ENCODE measurements around the gene AHCYL2.
"Not testable (repeated sequence)": the region's sequence is repeated elsewhere in the genome, so short reads cannot be mapped to it uniquely, and the experiment has no call there.

Gene AHCYL2

GRCh38 chr7:129347330-129347729 is 122.5 kb downstream of the AHCYL2 start:
- DNase-seq, result no peak

GRCh38 chr7:129348023-129348740 is 123.4 kb downstream of the AHCYL2 start:
- DNase-seq, result no peak

- no peak for DNase-seq
Measured at GRCh38 chr7:129351320-129351719, 126.5 kb downstream of the AHCYL2 start.

GRCh38 chr7:129353104-129353503 is 128.3 kb downstream of the AHCYL2 start:
- not testable (repeated sequence) for DNase-seq

- no peak for DNase-seq
Measured at GRCh38 chr7:129354428-129355157, 129.8 kb downstream of the AHCYL2 start.

- DNase-seq, result no peak
Measured at GRCh38 chr7:129356176-129356575, 131.3 kb downstream of the AHCYL2 start.

- DNase-seq, result no peak
Measured at GRCh38 chr7:129359176-129359575, 134.3 kb downstream of the AHCYL2 start.

GRCh38 chr7:129359638-129360037 is 134.8 kb downstream of the AHCYL2 start:
- DNase-seq, result no peak

- DNase-seq, result no peak
Measured at GRCh38 chr7:129361771-129362170, 136.9 kb downstream of the AHCYL2 start.

GRCh38 chr7:129362496-129362895 is 137.7 kb downstream of the AHCYL2 start:
- DNase-seq, result no peak

- DNase-seq, result no peak
Measured at GRCh38 chr7:129367349-129367699, 142.5 kb downstream of the AHCYL2 start.

GRCh38 chr7:129367700-129368388 is 143.0 kb downstream of the AHCYL2 start:
- DNase-seq, result peak in 54 of 56 donors; percentile 4 to 89 (median 55)

GRCh38 chr7:129368389-129368986 is 143.7 kb downstream of the AHCYL2 start:
- no peak for DNase-seq

- DNase-seq, result not testable (repeated sequence)
Measured at GRCh38 chr7:129369447-129369846, 144.6 kb downstream of the AHCYL2 start.

- DNase-seq, result no peak
Measured at GRCh38 chr7:129370812-129371211, 146.0 kb downstream of the AHCYL2 start.

- no peak for DNase-seq
Measured at GRCh38 chr7:129371487-129371886, 146.7 kb downstream of the AHCYL2 start.

- no peak for DNase-seq
Measured at GRCh38 chr7:129373651-129374428, 149.0 kb downstream of the AHCYL2 start.

GRCh38 chr7:129375141-129375938 is 150.5 kb downstream of the AHCYL2 start:
- DNase-seq, result peak in 3 of 56 donors; percentile 10 to 22 (median 14)

GRCh38 chr7:129376076-129376777 is 151.4 kb downstream of the AHCYL2 start:
- peak in 1 of 56 donors; percentile 4 for DNase-seq

Measured in nucleus accumbens (tissue), 56 donors.